ENCODE measurements around the gene PXDC1.

PXDC1 gene

GRCh38 chr6:3751077-3751729 is at the start of gene PXDC1:
Gene PXDC1, minus strand, starts transcription at chr6:3751713. Its CDS starts 182 bp downstream, at chr6:3751531.
- Histone ChIP-seq H3K9me2 (replicated peaks; ENCODE audit: low read depth, low read length) (no peaks in the 10 kb centered on the region), H3F3A (ENCODE audit: low read depth) (no peaks in the 10 kb centered on the region), H2AFZ (ENCODE audit: low read length) (no peak within 1 kb of the TSS), H4K20me1 (ENCODE audit: insufficient read depth, low read length, poor library complexity, severe bottlenecking) (no peaks in the 10 kb centered on the region), H3K36me3 (ENCODE audit: insufficient read depth, low read length) (no peaks in the 10 kb centered on the region), H3K4me2 (ENCODE audit: low read depth, low read length, poor library complexity, severe bottlenecking) (no peak within 1 kb of the TSS), H3K4me1 (ENCODE audit: insufficient read depth, low read length, poor library complexity, severe bottlenecking) (peaks cover 12% of the 10 kb centered on the region), H3K27me3 (ENCODE audit: insufficient read depth, low read length, poor library complexity, severe bottlenecking) (no peaks in the 10 kb centered on the region), H3K79me2 (ENCODE audit: insufficient read depth, low read length) (no peaks in the 10 kb centered on the region), H3K9ac (ENCODE audit: low read depth, low read length, poor library complexity, severe bottlenecking) (no peak within 1 kb of the TSS), H3K9me3 (ENCODE audit: insufficient read depth, low read depth, low read length) (no peaks in the 10 kb centered on the region), H3K4me3 (ENCODE audit: low read length, poor library complexity, severe bottlenecking) (no peak within 1 kb of the TSS)
- no peak for TF ChIP-seq CTCF (conservative IDR thresholded peaks at IDR 0.05; ENCODE audit: low read length)
- TF ChIP-seq EZH2phosphoT487 (IDR thresholded peaks at IDR 0.05; ENCODE audit: borderline replicate concordance), result no peak

GRCh38 chr6:3800850-3801591 is 49.5 kb upstream of the PXDC1 start:
- no peaks in the 10 kb centered on the region for H3K9me2 ChIP-seq (replicated peaks; ENCODE audit: low read depth, low read length)
- no peak overlapping the region for H3K4me3 ChIP-seq (ENCODE audit: low read length, poor library complexity, severe bottlenecking)
- H3K79me2 ChIP-seq (ENCODE audit: insufficient read depth, low read length), result no peaks in the 10 kb centered on the region
- no peaks in the 10 kb centered on the region for H4K20me1 ChIP-seq (ENCODE audit: insufficient read depth, low read length, poor library complexity, severe bottlenecking)
- no peak overlapping the region for H3K4me2 ChIP-seq (ENCODE audit: low read depth, low read length, poor library complexity, severe bottlenecking)
- H3F3A ChIP-seq (ENCODE audit: low read depth), result no peaks in the 10 kb centered on the region
- no peaks in the 10 kb centered on the region for H3K36me3 ChIP-seq (ENCODE audit: insufficient read depth, low read length)
- H3K9me3 ChIP-seq (ENCODE audit: insufficient read depth, low read depth, low read length), result no peaks in the 10 kb centered on the region
- no peak for TF ChIP-seq EZH2phosphoT487 (IDR thresholded peaks at IDR 0.05; ENCODE audit: borderline replicate concordance)
- TF ChIP-seq CTCF (conservative IDR thresholded peaks at IDR 0.05; ENCODE audit: low read length), result no peak
- no peak overlapping the region for H2AFZ ChIP-seq (ENCODE audit: low read length)
- no peak overlapping the region for H3K9ac ChIP-seq (ENCODE audit: low read depth, low read length, poor library complexity, severe bottlenecking)
- no peaks in the 10 kb centered on the region for H3K27me3 ChIP-seq (ENCODE audit: insufficient read depth, low read length, poor library complexity, severe bottlenecking)
- peaks cover 10% of the 10 kb centered on the region for H3K4me1 ChIP-seq (ENCODE audit: insufficient read depth, low read length, poor library complexity, severe bottlenecking)

GRCh38 chr6:3799719-3800118 is 48.2 kb upstream of the PXDC1 start:
- H3K79me2 ChIP-seq (ENCODE audit: insufficient read depth, low read length), result no peaks in the 10 kb centered on the region
- TF ChIP-seq CTCF (conservative IDR thresholded peaks at IDR 0.05; ENCODE audit: low read length), result no peak
- no peak for TF ChIP-seq EZH2phosphoT487 (IDR thresholded peaks at IDR 0.05; ENCODE audit: borderline replicate concordance)
- H3K27me3 ChIP-seq (ENCODE audit: insufficient read depth, low read length, poor library complexity, severe bottlenecking), result no peaks in the 10 kb centered on the region
- H2AFZ ChIP-seq (ENCODE audit: low read length), result no peak overlapping the region
- no peaks in the 10 kb centered on the region for H3K9me3 ChIP-seq (ENCODE audit: insufficient read depth, low read depth, low read length)
- no peaks in the 10 kb centered on the region for H4K20me1 ChIP-seq (ENCODE audit: insufficient read depth, low read length, poor library complexity, severe bottlenecking)
- H3K9ac ChIP-seq (ENCODE audit: low read depth, low read length, poor library complexity, severe bottlenecking), result no peak overlapping the region
- H3F3A ChIP-seq (ENCODE audit: low read depth), result no peaks in the 10 kb centered on the region
- no peaks in the 10 kb centered on the region for H3K9me2 ChIP-seq (replicated peaks; ENCODE audit: low read depth, low read length)
- no peaks in the 10 kb centered on the region for H3K36me3 ChIP-seq (ENCODE audit: insufficient read depth, low read length)
- no peak overlapping the region for H3K4me2 ChIP-seq (ENCODE audit: low read depth, low read length, poor library complexity, severe bottlenecking)
- no peak overlapping the region for H3K4me3 ChIP-seq (ENCODE audit: low read length, poor library complexity, severe bottlenecking)
- peaks cover 10% of the 10 kb centered on the region for H3K4me1 ChIP-seq (ENCODE audit: insufficient read depth, low read length, poor library complexity, severe bottlenecking)

Data from Loucy (cell line).